Tibial nerve (tissue), 4 donors: ENCODE data around the gene MUC5B.

ENCODE experiments used
- EP300 ChIP-seq, 2 donors: sonication (generic); formaldehyde crosslinking; IDR thresholded peaks; one replicate each; pipeline ENCODE4 v1.6.1; 2017; ENCODE audit warnings: antibody characterized with exemption in 2 of 2, mild to moderate bottlenecking in 1 of 2
- POLR2A ChIP-seq, 2 donors: fragments of 450-650 bp; IDR thresholded peaks; one replicate each; pipeline ENCODE4 v1.6.1; 2017; ENCODE audit warnings: antibody characterized with exemption in 2 of 2, mild to moderate bottlenecking in 2 of 2, moderate library complexity in 2 of 2
- TF ChIP-seq, protein P1 (sequence below), 5 experiments: fragments of 200-600 bp in 3 of 5; fragments of 450-650 bp in 2 of 5; sonication (generic) in 3 of 5; IDR thresholded peaks; one replicate each; pipeline ENCODE4 v1.5.1; 2016 to 2019; ENCODE audit warnings: antibody characterized with exemption in 5 of 5, mild to moderate bottlenecking in 3 of 5, moderate library complexity in 2 of 5

DNA sequence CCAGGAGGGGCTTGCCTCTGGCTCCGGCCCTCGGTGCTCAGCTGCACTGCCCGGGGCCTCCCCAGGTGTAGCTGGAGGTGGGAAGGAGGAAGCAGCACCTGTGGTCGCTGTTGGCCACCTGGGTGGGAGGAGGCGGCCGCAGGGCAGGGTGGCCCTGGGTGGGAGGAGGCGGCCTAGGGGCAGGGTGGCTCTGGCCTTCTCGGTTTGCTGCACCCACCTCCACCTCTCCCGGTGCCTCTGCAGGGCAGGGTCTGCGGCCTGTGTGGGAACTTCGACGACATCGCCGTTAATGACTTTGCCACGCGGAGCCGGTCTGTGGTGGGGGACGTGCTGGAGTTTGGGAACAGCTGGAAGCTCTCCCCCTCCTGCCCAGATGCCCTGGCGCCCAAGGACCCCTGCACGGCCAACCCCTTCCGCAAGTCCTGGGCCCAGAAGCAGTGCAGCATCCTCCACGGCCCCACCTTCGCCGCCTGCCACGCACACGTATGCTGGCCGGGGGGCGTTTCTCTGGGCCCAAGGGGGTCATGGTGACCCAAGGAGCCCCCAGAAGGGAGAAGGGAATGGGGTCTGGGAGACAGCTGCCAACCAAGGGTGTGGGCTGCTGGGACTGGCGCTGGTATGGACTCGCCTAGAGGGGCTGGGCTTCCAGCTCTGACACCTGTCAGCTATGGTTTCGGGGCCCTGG is 44.5 kb upstream of the MUC5B start:
- TF ChIP-seq, protein P1, sequence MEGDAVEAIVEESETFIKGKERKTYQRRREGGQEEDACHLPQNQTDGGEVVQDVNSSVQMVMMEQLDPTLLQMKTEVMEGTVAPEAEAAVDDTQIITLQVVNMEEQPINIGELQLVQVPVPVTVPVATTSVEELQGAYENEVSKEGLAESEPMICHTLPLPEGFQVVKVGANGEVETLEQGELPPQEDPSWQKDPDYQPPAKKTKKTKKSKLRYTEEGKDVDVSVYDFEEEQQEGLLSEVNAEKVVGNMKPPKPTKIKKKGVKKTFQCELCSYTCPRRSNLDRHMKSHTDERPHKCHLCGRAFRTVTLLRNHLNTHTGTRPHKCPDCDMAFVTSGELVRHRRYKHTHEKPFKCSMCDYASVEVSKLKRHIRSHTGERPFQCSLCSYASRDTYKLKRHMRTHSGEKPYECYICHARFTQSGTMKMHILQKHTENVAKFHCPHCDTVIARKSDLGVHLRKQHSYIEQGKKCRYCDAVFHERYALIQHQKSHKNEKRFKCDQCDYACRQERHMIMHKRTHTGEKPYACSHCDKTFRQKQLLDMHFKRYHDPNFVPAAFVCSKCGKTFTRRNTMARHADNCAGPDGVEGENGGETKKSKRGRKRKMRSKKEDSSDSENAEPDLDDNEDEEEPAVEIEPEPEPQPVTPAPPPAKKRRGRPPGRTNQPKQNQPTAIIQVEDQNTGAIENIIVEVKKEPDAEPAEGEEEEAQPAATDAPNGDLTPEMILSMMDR (IDR thresholded peaks at IDR 0.05): no peak
- TF ChIP-seq POLR2A (IDR thresholded peaks at IDR 0.05) (no peak), EP300 (IDR thresholded peaks at IDR 0.05) (no peak)
